ENCODE measurements around the gene XRCC6. TPM values are rescaled to one million over a fixed set of nuclear protein-coding genes. Genes with fewer than 3 reads are reported as not detected.

Gene XRCC6
- total and polyA plus RNA-seq, 2 of the 13 experiments (the other 11 are each of a cell fraction or from before 2014, with no cell fraction given) = 124 to 625 TPM

GRCh38 chr22:41621099-41621910 lies at the start of gene XRCC6 (continued):
- TF ChIP-seq DZIP1 (CRISPR knock-in tag; IDR thresholded peaks at IDR 0.05) = no peak
- TF ChIP-seq ZHX2 (IDR thresholded peaks at IDR 0.05; ENCODE audit: low read depth) = peak; percentile 99
- no peak for TF ChIP-seq ZHX2 (CRISPR knock-in tag; IDR thresholded peaks at IDR 0.05; ENCODE audit: borderline replicate concordance)
- TF ChIP-seq, protein P1, sequence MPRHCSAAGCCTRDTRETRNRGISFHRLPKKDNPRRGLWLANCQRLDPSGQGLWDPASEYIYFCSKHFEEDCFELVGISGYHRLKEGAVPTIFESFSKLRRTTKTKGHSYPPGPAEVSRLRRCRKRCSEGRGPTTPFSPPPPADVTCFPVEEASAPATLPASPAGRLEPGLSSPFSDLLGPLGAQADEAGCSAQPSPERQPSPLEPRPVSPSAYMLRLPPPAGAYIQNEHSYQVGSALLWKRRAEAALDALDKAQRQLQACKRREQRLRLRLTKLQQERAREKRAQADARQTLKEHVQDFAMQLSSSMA (CRISPR knock-in tag; IDR thresholded peaks at IDR 0.05) = peak; percentile 70; the same call in 1 of the 2 replicates
- TF ChIP-seq SAP130 (CRISPR knock-in tag; IDR thresholded peaks at IDR 0.05; ENCODE audit: low read depth) = peak; percentile 84; the same call in 1 of the 2 replicates
- no peak for TF ChIP-seq GLMP (CRISPR knock-in tag; IDR thresholded peaks at IDR 0.05; ENCODE audit: borderline replicate concordance)
- TF ChIP-seq ARID2 (CRISPR knock-in tag; IDR thresholded peaks at IDR 0.05; ENCODE audit: borderline replicate concordance) = no peak
- no peak for TF ChIP-seq ZNF550 (CRISPR knock-in tag; IDR thresholded peaks at IDR 0.05; ENCODE audit: borderline replicate concordance)
- TF ChIP-seq ZNF136 (CRISPR knock-in tag; IDR thresholded peaks at IDR 0.05; ENCODE audit: low read depth) = no peak
- no peak for TF ChIP-seq SIN3B (IDR thresholded peaks at IDR 0.05; ENCODE audit: low read length)
- peak; percentile 44 for TF ChIP-seq ZNF619 (CRISPR knock-in tag; IDR thresholded peaks at IDR 0.05)
- TF ChIP-seq ESRRA (CRISPR knock-in tag; IDR thresholded peaks at IDR 0.05; ENCODE audit: low read depth) = peak; percentile 46
- TF ChIP-seq, protein P2, sequence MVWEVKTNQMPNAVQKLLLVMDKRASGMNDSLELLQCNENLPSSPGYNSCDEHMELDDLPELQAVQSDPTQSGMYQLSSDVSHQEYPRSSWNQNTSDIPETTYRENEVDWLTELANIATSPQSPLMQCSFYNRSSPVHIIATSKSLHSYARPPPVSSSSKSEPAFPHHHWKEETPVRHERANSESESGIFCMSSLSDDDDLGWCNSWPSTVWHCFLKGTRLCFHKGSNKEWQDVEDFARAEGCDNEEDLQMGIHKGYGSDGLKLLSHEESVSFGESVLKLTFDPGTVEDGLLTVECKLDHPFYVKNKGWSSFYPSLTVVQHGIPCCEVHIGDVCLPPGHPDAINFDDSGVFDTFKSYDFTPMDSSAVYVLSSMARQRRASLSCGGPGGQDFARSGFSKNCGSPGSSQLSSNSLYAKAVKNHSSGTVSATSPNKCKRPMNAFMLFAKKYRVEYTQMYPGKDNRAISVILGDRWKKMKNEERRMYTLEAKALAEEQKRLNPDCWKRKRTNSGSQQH (CRISPR knock-in tag; IDR thresholded peaks at IDR 0.05; ENCODE audit: low read depth) = peak; percentile 56
- TF ChIP-seq ZNF563 (CRISPR knock-in tag; IDR thresholded peaks at IDR 0.05) = no peak; the same call in 1 of the 2 replicates
- no peak for TF ChIP-seq EZH2 (conservative IDR thresholded peaks at IDR 0.05; ENCODE audit: low read depth, low read length)
- no peak; the same call in 1 of the 2 replicates for TF ChIP-seq ZNF746 (CRISPR knock-in tag; IDR thresholded peaks at IDR 0.05)
- TF ChIP-seq ZFX (CRISPR knock-in tag; IDR thresholded peaks at IDR 0.05; ENCODE audit: low read depth) = peak; percentile 98
